GM23338 (cell line): ENCODE measurements around the gene DCAKD.

ENCODE experiments used
- CREB1 ChIP-seq: fragments of 250-450 bp; sonication (Bioruptor Pico); IDR thresholded peaks from 2 replicates; pipeline ENCODE4 v1.5.0; 2020; ENCODE audit warnings: low read depth, mild to moderate bottlenecking, moderate library complexity
- EZH2 ChIP-seq: fragments of 200-600 bp; sonication (generic); IDR thresholded peaks from one replicate; pipeline ENCODE4 v1.8.0; 2017; ENCODE audit warnings: antibody characterized with exemption, mild to moderate bottlenecking, low read depth; ENCODE audit not compliant: unreplicated experiment
- EZH2phosphoT487 ChIP-seq: fragments of 200-600 bp; sonication (generic); IDR thresholded peaks from one replicate; pipeline ENCODE4 v1.8.1; 2018; ENCODE audit warnings: antibody characterized with exemption; ENCODE audit not compliant: unreplicated experiment
- NANOG ChIP-seq: IDR thresholded peaks from 2 replicates; pipeline ENCODE4 v1.6.1; 2016; ENCODE audit warnings: antibody characterized with exemption, borderline replicate concordance
- POLR2AphosphoS5 ChIP-seq: IDR thresholded peaks from 2 replicates; pipeline ENCODE4 v1.6.1; 2016; ENCODE audit warnings: antibody characterized with exemption, low read depth
- STAT1 ChIP-seq: IDR thresholded peaks from one replicate; pipeline ENCODE4 v1.6.1; 2016; ENCODE audit warnings: antibody characterized with exemption; ENCODE audit not compliant: unreplicated experiment
- TF ChIP-seq, protein P1 (sequence below), 2 experiments: fragments of 200-600 bp in 1 of 2; sonication (generic) in 1 of 2; conservative IDR thresholded peaks; 2 replicates each; pipeline versions ENCODE4 v1.5.1 to v1.6.1; 2016 to 2017; ENCODE audit warnings: antibody characterized with exemption in 2 of 2, low read depth in 2 of 2, mild to moderate bottlenecking in 2 of 2, moderate library complexity in 1 of 2
- TF ChIP-seq, protein P2 (sequence below): IDR thresholded peaks from 2 replicates; pipeline ENCODE4 v1.6.1; 2016; ENCODE audit warnings: antibody characterized with exemption
- TF ChIP-seq, protein P3 (sequence below): IDR thresholded peaks from one replicate; pipeline ENCODE4 v1.6.1; 2018; ENCODE audit warnings: antibody characterized with exemption; ENCODE audit not compliant: unreplicated experiment

DNA sequence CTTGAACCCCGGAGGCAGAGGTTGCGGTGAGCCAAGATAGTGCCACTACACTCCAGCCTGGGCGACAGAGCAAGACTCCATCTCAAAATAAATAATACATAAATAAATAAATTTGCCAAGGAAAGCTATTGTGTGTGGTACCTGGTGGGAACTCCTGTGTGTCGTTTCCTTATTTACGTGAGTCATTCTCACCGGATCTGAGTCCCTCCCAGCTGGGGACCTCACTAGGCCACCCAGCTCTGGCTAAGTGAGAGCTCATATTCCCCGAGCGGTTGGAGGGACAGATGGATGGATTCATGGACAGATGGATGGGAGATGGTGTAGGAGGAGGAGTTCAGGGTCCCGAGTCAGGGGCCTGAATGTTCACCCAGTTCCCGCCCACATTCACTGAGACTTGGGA is 60.4 kb downstream of the DCAKD start:
- TF ChIP-seq EZH2: no peak
- TF ChIP-seq EZH2phosphoT487: no peak
- TF ChIP-seq, protein P1, sequence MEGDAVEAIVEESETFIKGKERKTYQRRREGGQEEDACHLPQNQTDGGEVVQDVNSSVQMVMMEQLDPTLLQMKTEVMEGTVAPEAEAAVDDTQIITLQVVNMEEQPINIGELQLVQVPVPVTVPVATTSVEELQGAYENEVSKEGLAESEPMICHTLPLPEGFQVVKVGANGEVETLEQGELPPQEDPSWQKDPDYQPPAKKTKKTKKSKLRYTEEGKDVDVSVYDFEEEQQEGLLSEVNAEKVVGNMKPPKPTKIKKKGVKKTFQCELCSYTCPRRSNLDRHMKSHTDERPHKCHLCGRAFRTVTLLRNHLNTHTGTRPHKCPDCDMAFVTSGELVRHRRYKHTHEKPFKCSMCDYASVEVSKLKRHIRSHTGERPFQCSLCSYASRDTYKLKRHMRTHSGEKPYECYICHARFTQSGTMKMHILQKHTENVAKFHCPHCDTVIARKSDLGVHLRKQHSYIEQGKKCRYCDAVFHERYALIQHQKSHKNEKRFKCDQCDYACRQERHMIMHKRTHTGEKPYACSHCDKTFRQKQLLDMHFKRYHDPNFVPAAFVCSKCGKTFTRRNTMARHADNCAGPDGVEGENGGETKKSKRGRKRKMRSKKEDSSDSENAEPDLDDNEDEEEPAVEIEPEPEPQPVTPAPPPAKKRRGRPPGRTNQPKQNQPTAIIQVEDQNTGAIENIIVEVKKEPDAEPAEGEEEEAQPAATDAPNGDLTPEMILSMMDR (conservative IDR thresholded peaks at IDR 0.05; ENCODE audit: low read depth in 2 of 2): no peak
- TF ChIP-seq, protein P2, sequence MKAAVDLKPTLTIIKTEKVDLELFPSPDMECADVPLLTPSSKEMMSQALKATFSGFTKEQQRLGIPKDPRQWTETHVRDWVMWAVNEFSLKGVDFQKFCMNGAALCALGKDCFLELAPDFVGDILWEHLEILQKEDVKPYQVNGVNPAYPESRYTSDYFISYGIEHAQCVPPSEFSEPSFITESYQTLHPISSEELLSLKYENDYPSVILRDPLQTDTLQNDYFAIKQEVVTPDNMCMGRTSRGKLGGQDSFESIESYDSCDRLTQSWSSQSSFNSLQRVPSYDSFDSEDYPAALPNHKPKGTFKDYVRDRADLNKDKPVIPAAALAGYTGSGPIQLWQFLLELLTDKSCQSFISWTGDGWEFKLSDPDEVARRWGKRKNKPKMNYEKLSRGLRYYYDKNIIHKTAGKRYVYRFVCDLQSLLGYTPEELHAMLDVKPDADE: no peak
- TF ChIP-seq POLR2AphosphoS5: no peak
- TF ChIP-seq, protein P3, sequence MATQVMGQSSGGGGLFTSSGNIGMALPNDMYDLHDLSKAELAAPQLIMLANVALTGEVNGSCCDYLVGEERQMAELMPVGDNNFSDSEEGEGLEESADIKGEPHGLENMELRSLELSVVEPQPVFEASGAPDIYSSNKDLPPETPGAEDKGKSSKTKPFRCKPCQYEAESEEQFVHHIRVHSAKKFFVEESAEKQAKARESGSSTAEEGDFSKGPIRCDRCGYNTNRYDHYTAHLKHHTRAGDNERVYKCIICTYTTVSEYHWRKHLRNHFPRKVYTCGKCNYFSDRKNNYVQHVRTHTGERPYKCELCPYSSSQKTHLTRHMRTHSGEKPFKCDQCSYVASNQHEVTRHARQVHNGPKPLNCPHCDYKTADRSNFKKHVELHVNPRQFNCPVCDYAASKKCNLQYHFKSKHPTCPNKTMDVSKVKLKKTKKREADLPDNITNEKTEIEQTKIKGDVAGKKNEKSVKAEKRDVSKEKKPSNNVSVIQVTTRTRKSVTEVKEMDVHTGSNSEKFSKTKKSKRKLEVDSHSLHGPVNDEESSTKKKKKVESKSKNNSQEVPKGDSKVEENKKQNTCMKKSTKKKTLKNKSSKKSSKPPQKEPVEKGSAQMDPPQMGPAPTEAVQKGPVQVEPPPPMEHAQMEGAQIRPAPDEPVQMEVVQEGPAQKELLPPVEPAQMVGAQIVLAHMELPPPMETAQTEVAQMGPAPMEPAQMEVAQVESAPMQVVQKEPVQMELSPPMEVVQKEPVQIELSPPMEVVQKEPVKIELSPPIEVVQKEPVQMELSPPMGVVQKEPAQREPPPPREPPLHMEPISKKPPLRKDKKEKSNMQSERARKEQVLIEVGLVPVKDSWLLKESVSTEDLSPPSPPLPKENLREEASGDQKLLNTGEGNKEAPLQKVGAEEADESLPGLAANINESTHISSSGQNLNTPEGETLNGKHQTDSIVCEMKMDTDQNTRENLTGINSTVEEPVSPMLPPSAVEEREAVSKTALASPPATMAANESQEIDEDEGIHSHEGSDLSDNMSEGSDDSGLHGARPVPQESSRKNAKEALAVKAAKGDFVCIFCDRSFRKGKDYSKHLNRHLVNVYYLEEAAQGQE: no peak
- TF ChIP-seq CREB1 (CRISPR knock-in tag): no peak
- TF ChIP-seq STAT1: no peak
- TF ChIP-seq NANOG: no peak
